ENCODE data around the gene INO80B.

DNA sequence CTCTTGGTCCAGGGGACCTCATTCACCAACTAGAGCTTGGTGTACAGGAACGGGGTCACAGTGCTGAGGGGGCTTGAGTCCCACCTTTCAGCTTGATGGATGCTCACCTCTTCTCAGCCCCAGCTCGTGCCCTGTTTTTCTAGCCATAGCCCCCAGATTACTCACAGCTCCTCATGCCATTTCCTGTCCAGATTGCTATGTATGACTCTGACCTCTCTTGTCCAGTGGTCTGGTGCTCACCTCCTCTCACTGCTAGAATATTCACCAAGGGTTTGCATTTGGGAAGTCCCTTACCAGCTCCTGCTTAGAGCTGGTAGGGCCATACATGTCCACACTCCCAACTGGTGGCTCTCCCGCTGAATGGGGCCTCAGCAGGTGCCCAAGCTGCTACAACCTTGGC lies 38.7 kb downstream of the INO80B start:
- no peak for TF ChIP-seq POLR2AphosphoS5 (IDR thresholded peaks at IDR 0.05; ENCODE audit: low read depth, low read length)
- TF ChIP-seq POLR2A (IDR thresholded peaks at IDR 0.05; ENCODE audit: low read depth, low read length), result no peak

All from GM12892 (cell line).